Muscle of leg (tissue), 11 donors: ENCODE measurements around the gene NAPG. TPM values are rescaled to one million over a fixed set of nuclear protein-coding genes. Genes with fewer than 3 reads are reported as not detected.
"Not testable (repeated sequence)": the region's sequence is repeated elsewhere in the genome, so short reads cannot be mapped to it uniquely, and the experiment has no call there.

ENCODE experiments used
- DNase-seq: peaks from one replicate; pipeline ENCODE4 v3.0.0; 2013
- H3K27ac ChIP-seq: one replicate; pipeline ENCODE4 v1.5.1; 2013; ENCODE audit warnings: mild to moderate bottlenecking, low read length, control low read depth
- H3K27me3 ChIP-seq: one replicate; pipeline ENCODE4 v1.6.1; 2013; ENCODE audit warnings: low read length; ENCODE audit not compliant: control insufficient read depth, insufficient read depth
- H3K36me3 ChIP-seq: one replicate; pipeline ENCODE4 v1.6.1; 2013; ENCODE audit warnings: low read length; ENCODE audit not compliant: control insufficient read depth, insufficient read depth
- H3K4me1 ChIP-seq: one replicate; pipeline ENCODE4 v1.6.1; 2013; ENCODE audit warnings: low read length; ENCODE audit not compliant: control insufficient read depth, insufficient read depth
- H3K4me3 ChIP-seq: one replicate; pipeline ENCODE4 v1.5.1; 2013; ENCODE audit warnings: low read length, control low read depth
- H3K9me3 ChIP-seq: replicated peaks from 2 replicates; pipeline ENCODE4 v1.6.1; 2013; ENCODE audit warnings: low read depth, low read length; ENCODE audit not compliant: control insufficient read depth
- WGBS: methylation state at CpG from one replicate; pipeline ENCODE4 v1.1.5; 2013; ENCODE audit warnings: missing lambda C conversion rate; ENCODE audit not compliant: insufficient coverage; 5-methylcytosine and 5-hydroxymethylcytosine counted together
- polyA plus RNA-seq, 8 donors: library from polyadenylated mRNA; unstranded; fragments of 120-200 nt; gene quantifications; one replicate each; pipeline versions ENCODE4 v1.2.1 to v1.2.3, GENCODE V29; 2013; ENCODE audit warnings: inconsistent platforms in 1 of 8, low replicate concordance in 1 of 8; ENCODE audit not compliant: insufficient read length in 8 of 8, insufficient read depth in 1 of 8
- total RNA-seq: library from RNA; stranded (reverse); fragments of 120-200 nt; gene quantifications from one replicate; pipeline ENCODE4 v1.2.4, GENCODE V29; 2013

Gene NAPG
- total and polyA plus RNA-seq, 9 donors: 11.6 to 22.6 (median 15.8) TPM

- Histone ChIP-seq H3K27me3 (no peaks in the 10 kb centered on the region), H3K4me3 (no peak overlapping the region), H3K4me1 (peaks cover 2% of the 10 kb centered on the region), H3K27ac (no peak overlapping the region), H3K9me3 (no peaks in the 10 kb centered on the region), H3K36me3 (peaks cover 40% of the 10 kb centered on the region)
- DNase-seq: no peak
These were observed 17.4 kb downstream of the NAPG start for GRCh38 chr18:10543277-10543676.

GRCh38 chr18:10544093-10544748 lies 18.4 kb downstream of the NAPG start:
- WGBS: 65% methylated on average over 5 of the region's 9 CpGs
- Histone ChIP-seq H3K27ac (no peak overlapping the region), H3K27me3 (no peaks in the 10 kb centered on the region), H3K9me3 (no peaks in the 10 kb centered on the region), H3K4me3 (no peak overlapping the region), H3K36me3 (peaks cover 43% of the 10 kb centered on the region), H3K4me1 (peaks cover 2% of the 10 kb centered on the region)
- DNase-seq: no peak

- Histone ChIP-seq H3K4me3 (no peak overlapping the region), H3K9me3 (no peaks in the 10 kb centered on the region), H3K27ac (no peak overlapping the region), H3K27me3 (no peaks in the 10 kb centered on the region), H3K4me1 (peaks cover 2% of the 10 kb centered on the region), H3K36me3 (peaks cover 40% of the 10 kb centered on the region)
- WGBS: 70% methylated on average over 3 of the region's 7 CpGs
- DNase-seq: no peak
These were observed 20.9 kb downstream of the NAPG start for GRCh38 chr18:10546557-10547300.

- H3K4me3 ChIP-seq: no peak overlapping the region
- DNase-seq: no peak
- H3K27me3 ChIP-seq: no peaks in the 10 kb centered on the region
- no peaks in the 10 kb centered on the region for H3K4me1 ChIP-seq
- WGBS: no CpG with 5 or more reads among the region's 3 CpGs
- H3K27ac ChIP-seq: no peak overlapping the region
- peaks cover 47% of the 10 kb centered on the region for H3K36me3 ChIP-seq
- H3K9me3 ChIP-seq: no peaks in the 10 kb centered on the region
These were observed 26.4 kb downstream of the NAPG start for GRCh38 chr18:10552226-10552625.

- H3K27ac ChIP-seq, H3K4me3 ChIP-seq, H3K9me3 ChIP-seq, DNase-seq, H3K27me3 ChIP-seq: not testable (repeated sequence)
- peaks cover 38% of the 10 kb centered on the region for H3K36me3 ChIP-seq
- H3K4me1 ChIP-seq: peaks cover 14% of the 10 kb centered on the region
- 98% methylated on average over 6 of the region's 10 CpGs for WGBS
These were observed 30.4 kb downstream of the NAPG start for GRCh38 chr18:10556251-10556650.

- peaks cover 30% of the 10 kb centered on the region for H3K36me3 ChIP-seq
These were observed 31.4 kb downstream of the NAPG start for GRCh38 chr18:10557085-10557677.

GRCh38 chr18:10558243-10558966 lies 32.6 kb downstream of the NAPG start:
- Histone ChIP-seq H3K36me3 (peaks cover 27% of the 10 kb centered on the region), H3K4me1 (peaks cover 14% of the 10 kb centered on the region), H3K9me3 (peaks cover under 1% of the 10 kb centered on the region), H3K27ac (no peak overlapping the region), H3K27me3 (no peaks in the 10 kb centered on the region), H3K4me3 (no peak overlapping the region)
- DNase-seq: no peak
- 77% methylated on average over 4 of the region's 6 CpGs for WGBS

More at GRCh38 chr18:10557085-10557677, 31.4 kb downstream of the NAPG start:
- Histone ChIP-seq H3K4me3 (no peak overlapping the region), H3K9me3 (no peaks in the 10 kb centered on the region), H3K27me3 (no peaks in the 10 kb centered on the region), H3K27ac (no peak overlapping the region), H3K4me1 (peaks cover 14% of the 10 kb centered on the region)
- no peak for DNase-seq
- WGBS: 96% methylated on average over 4 of the region's 6 CpGs

GRCh38 chr18:10558967-10559298 lies 33.1 kb downstream of the NAPG start:
- peaks cover 26% of the 10 kb centered on the region for H3K36me3 ChIP-seq
- no peaks in the 10 kb centered on the region for H3K27me3 ChIP-seq
- H3K4me1 ChIP-seq: peaks cover 14% of the 10 kb centered on the region
- WGBS: 86% methylated on average over 3 of the region's 4 CpGs
- H3K9me3 ChIP-seq: peaks cover 2% of the 10 kb centered on the region
- H3K27ac ChIP-seq: no peak overlapping the region
- no peak overlapping the region for H3K4me3 ChIP-seq
- DNase-seq: no peak

- no peak overlapping the region for H3K27ac ChIP-seq
- WGBS: 29% methylated on average over 14 of the region's 17 CpGs
- no peaks in the 10 kb centered on the region for H3K27me3 ChIP-seq
These were observed 34.0 kb downstream of the NAPG start for GRCh38 chr18:10559553-10560451.

More at GRCh38 chr18:10559553-10560451, 34.0 kb downstream of the NAPG start:
- DNase-seq: peak; percentile 16
- Histone ChIP-seq H3K36me3 (peaks cover 21% of the 10 kb centered on the region), H3K4me3 (peak overlapping the region; percentile 18), H3K9me3 (peaks cover 2% of the 10 kb centered on the region), H3K4me1 (peaks cover 14% of the 10 kb centered on the region)
